H1 (cell line): ENCODE measurements around the gene KLF13. TPM values are rescaled to one million over a fixed set of nuclear protein-coding genes. Genes with fewer than 3 reads are reported as not detected.

ENCODE experiments used
- CTCF ChIA-PET: fragments of 300-600 bp; sonication (Branson Sonifier 250); formaldehyde crosslinking; loops from one replicate; lab custom pipeline; 2021; ENCODE audit not compliant: partially characterized antibody; lab: Charles Lee
- POLR2A ChIA-PET: fragments of 300-600 bp; sonication (Branson Sonifier 250); formaldehyde crosslinking; loops from one replicate; lab custom pipeline; 2021; ENCODE audit warnings: inconsistent platforms; ENCODE audit not compliant: partially characterized antibody; lab: Charles Lee
- DNase-seq, 2 experiments: peaks; one replicate each; pipeline versions ENCODE4 v3.0.0 to v3.0.0-alpha.2; 2010 to 2022; ENCODE audit warnings: low spot score in 2 of 2, low read depth in 1 of 2, mixed read lengths in 1 of 2
- FAIRE-seq: peaks from 2 replicates; lab custom pipeline; 2011; peaks lifted over from hg19 to GRCh38; lab: Jason Lieb, UNC
- H2AFZ ChIP-seq: 2 replicates; pipeline ENCODE4 v1.8.1; 2012; ENCODE audit warnings: low read length, inconsistent platforms
- H2AK5ac ChIP-seq: 2 replicates; pipeline ENCODE4 v1.6.1; 2013; ENCODE audit warnings: low read depth, low read length
- H2BK120ac ChIP-seq: replicated peaks from 2 replicates; pipeline ENCODE3; 2013; ENCODE audit warnings: low read depth, low read length, inconsistent platforms
- H2BK12ac ChIP-seq: 2 replicates; pipeline ENCODE4 v1.6.1; 2013; ENCODE audit warnings: low read depth, low read length
- H2BK15ac ChIP-seq: 2 replicates; pipeline ENCODE4 v1.6.1; 2013; ENCODE audit warnings: low read length
- H2BK20ac ChIP-seq: 2 replicates; pipeline ENCODE4 v1.6.1; 2013; ENCODE audit warnings: low read length
- H2BK5ac ChIP-seq: 2 replicates; pipeline ENCODE4 v1.6.1; 2013; ENCODE audit warnings: low read depth, low read length
- H3K14ac ChIP-seq: 2 replicates; pipeline ENCODE4 v1.6.1; 2013; ENCODE audit warnings: inconsistent platforms; ENCODE audit not compliant: insufficient read length
- H3K18ac ChIP-seq: 2 replicates; pipeline ENCODE4 v1.6.1; 2013; ENCODE audit warnings: low read length; ENCODE audit errors: extremely low read depth
- H3K23ac ChIP-seq: 2 replicates; pipeline ENCODE4 v1.6.1; 2013; ENCODE audit warnings: inconsistent platforms; ENCODE audit not compliant: insufficient read length
- H3K23me2 ChIP-seq: 2 replicates; pipeline ENCODE4 v1.6.1; 2013; ENCODE audit warnings: low read depth, low read length
- H3K27ac ChIP-seq: 2 replicates; pipeline ENCODE4 v1.6.1; 2011; ENCODE audit warnings: low read depth, low read length, inconsistent platforms
- H3K27me3 ChIP-seq, 4 experiments: replicated peaks in 1 of 4; 1 replicate in 1 of 4; 2 replicates in 3 of 4; pipeline versions ENCODE4 v1.6.1 to v1.8.1; 2011 to 2013; ENCODE audit warnings: low read length in 3 of 4, mild to moderate bottlenecking in 3 of 4, inconsistent platforms in 2 of 4, mixed read lengths in 2 of 4, moderate library complexity in 1 of 4; ENCODE audit not compliant: control insufficient read depth in 3 of 4, insufficient read depth in 3 of 4; ENCODE audit errors: extremely low read depth in 1 of 4
- H3K36me3 ChIP-seq, 4 experiments: 2 replicates each; pipeline versions ENCODE4 v1.6.1 to v1.8.1; 2011 to 2013; ENCODE audit warnings: mild to moderate bottlenecking in 4 of 4, low read length in 3 of 4, moderate library complexity in 2 of 4, control low read depth in 1 of 4, inconsistent platforms in 1 of 4; ENCODE audit not compliant: insufficient read depth in 4 of 4, control insufficient read depth in 2 of 4
- H3K4ac ChIP-seq: replicated peaks from 2 replicates; pipeline ENCODE3; 2013; ENCODE audit warnings: low read length, low read depth, mixed read lengths, inconsistent platforms; ENCODE audit not compliant: insufficient read length
- H3K4me1 ChIP-seq, 4 experiments: replicated peaks in 1 of 4; 1 replicate in 1 of 4; 2 replicates in 3 of 4; pipeline versions ENCODE4 v1.6.1 to v1.8.1; 2011 to 2013; ENCODE audit warnings: low read length in 3 of 4, inconsistent platforms in 2 of 4, mixed read lengths in 1 of 4; ENCODE audit not compliant: insufficient read depth in 4 of 4, control insufficient read depth in 3 of 4
- H3K4me2 ChIP-seq, 2 experiments: 2 replicates each; pipeline versions ENCODE4 v1.6.1 to v1.8.1; 2011 to 2013; ENCODE audit warnings: low read depth in 2 of 2, low read length in 2 of 2, control low read depth in 1 of 2, inconsistent platforms in 1 of 2, mild to moderate bottlenecking in 1 of 2; ENCODE audit not compliant: insufficient read depth in 1 of 2
- H3K4me3 ChIP-seq, 4 experiments: fragments of 200-600, 300-600 bp in 1 of 4; sonication (generic), shearing (Covaris generic), sonication (Bioruptor Twin) in 1 of 4; 2 replicates each; pipeline versions ENCODE4 v1.5.1 to v1.8.1; 2011 to 2016; ENCODE audit warnings: low read length in 4 of 4, low read depth in 3 of 4, control low read depth in 2 of 4, inconsistent platforms in 2 of 4, mild to moderate bottlenecking in 2 of 4, mixed read lengths in 1 of 4, moderate library complexity in 1 of 4; ENCODE audit not compliant: insufficient read depth in 2 of 4; ENCODE audit errors: extremely low read depth in 1 of 4
- H3K56ac ChIP-seq: replicated peaks from 2 replicates; pipeline ENCODE3; 2013; ENCODE audit warnings: low read depth, mild to moderate bottlenecking, mixed read lengths, low read length, inconsistent platforms; ENCODE audit not compliant: insufficient read length
- H3K79me1 ChIP-seq: 2 replicates; pipeline ENCODE4 v1.6.1; 2013; ENCODE audit warnings: low read depth, low read length, control low read depth
- H3K79me2 ChIP-seq, 2 experiments: 2 replicates each; pipeline versions ENCODE4 v1.6.1 to v1.8.1; 2012 to 2013; ENCODE audit warnings: low read length in 2 of 2, mild to moderate bottlenecking in 2 of 2, inconsistent platforms in 1 of 2; ENCODE audit not compliant: insufficient read depth in 2 of 2, control insufficient read depth in 1 of 2
- H3K9ac ChIP-seq, 4 experiments: replicated peaks in 1 of 4; 1 replicate in 1 of 4; 2 replicates in 3 of 4; pipeline versions ENCODE4 v1.6.1 to v1.8.1; 2011 to 2013; ENCODE audit warnings: low read depth in 3 of 4, low read length in 3 of 4, control low read depth in 2 of 4, mild to moderate bottlenecking in 2 of 4, moderate library complexity in 2 of 4, inconsistent platforms in 1 of 4; ENCODE audit errors: extremely low read depth in 1 of 4
- H3K9me3 ChIP-seq, 2 experiments: 2 replicates each; pipeline versions ENCODE4 v1.6.1 to v1.8.1; 2012 to 2013; ENCODE audit warnings: mild to moderate bottlenecking in 2 of 2, moderate library complexity in 2 of 2, control low read depth in 1 of 2, inconsistent platforms in 1 of 2, low read depth in 1 of 2, low read length in 1 of 2, mixed read lengths in 1 of 2; ENCODE audit not compliant: insufficient read depth in 2 of 2
- H4K20me1 ChIP-seq, 2 experiments: replicated peaks in 1 of 2; 2 replicates each; pipeline versions ENCODE3 to v1.8.1; 2011 to 2013; ENCODE audit warnings: inconsistent platforms in 2 of 2, low read length in 2 of 2, mild to moderate bottlenecking in 1 of 2; ENCODE audit not compliant: insufficient read depth in 2 of 2, control insufficient read depth in 1 of 2
- H4K5ac ChIP-seq: 2 replicates; pipeline ENCODE4 v1.6.1; 2013; ENCODE audit warnings: low read length, low read depth, mixed read lengths, inconsistent platforms; ENCODE audit not compliant: insufficient read length
- H4K8ac ChIP-seq: 2 replicates; pipeline ENCODE4 v1.8.0; 2013; ENCODE audit warnings: mild to moderate bottlenecking, moderate library complexity, low read length, inconsistent platforms; ENCODE audit not compliant: insufficient read depth; ENCODE audit errors: extremely low read depth
- H4K91ac ChIP-seq: replicated peaks from 2 replicates; pipeline ENCODE3; 2013; ENCODE audit warnings: low read length, mixed read lengths, inconsistent platforms; ENCODE audit not compliant: insufficient read length
- FOSL1 ChIP-seq: IDR thresholded peaks from 2 replicates; pipeline ENCODE4 v1.6.1; 2011; ENCODE audit warnings: mild to moderate bottlenecking, low read depth, low read length, moderate library complexity; ENCODE audit not compliant: insufficient read depth
- TAF7 ChIP-seq: optimal IDR thresholded peaks from 2 replicates; pipeline ENCODE3; 2011; ENCODE audit warnings: low read depth, mild to moderate bottlenecking, inconsistent platforms, low read length, moderate library complexity, borderline replicate concordance
- WGBS, 2 experiments: shearing (Covaris generic) in 1 of 2; methylation state at CpG; one replicate each; pipeline versions ENCODE4 v1.1.6 to v1.1.7; 2013 to 2015; ENCODE audit warnings: low lambda C conversion rate in 2 of 2, mixed read lengths in 2 of 2, inconsistent platforms in 1 of 2, low coverage in 1 of 2, missing lambda C conversion rate in 1 of 2; ENCODE audit not compliant: insufficient replicate concordance in 2 of 2, insufficient coverage in 1 of 2, insufficient read length in 1 of 2; ENCODE audit errors: extremely low coverage in 1 of 2, missing lambda C conversion rate in 1 of 2; 5-methylcytosine and 5-hydroxymethylcytosine counted together
- polyA plus RNA-seq, 7 experiments: library from polyadenylated mRNA; depleted of rRNA in 3 of 7; stranded (reverse) in 5 of 7; unstranded in 2 of 7; fragments of >200 nt in 5 of 7; fragments of 200-250 nt in 2 of 7; gene quantifications; 1 replicate in 5 of 7; 2 replicates in 1 of 7; 4 replicates in 1 of 7; pipeline versions ENCODE4 v1.2.1 to v1.2.3, GENCODE V29; 2011 to 2013; ENCODE audit warnings: missing spikeins in 2 of 7, mixed read lengths in 2 of 7
- total RNA-seq: library from RNA; stranded (reverse); fragmentation: NEBNext Ultra II Directional; extraction: Animal tissue kit (Norgen Biotek cat#: 25700); gene quantifications from 2 replicates; pipeline ENCODE4 v1.2.1, GENCODE V29; 2021

The KLF13 gene
- total and polyA plus RNA-seq, 2 of the 8 experiments (the other 6 are each of a cell fraction or from before 2014, with no cell fraction given) = 18.3 to 33.4 TPM

DNA sequence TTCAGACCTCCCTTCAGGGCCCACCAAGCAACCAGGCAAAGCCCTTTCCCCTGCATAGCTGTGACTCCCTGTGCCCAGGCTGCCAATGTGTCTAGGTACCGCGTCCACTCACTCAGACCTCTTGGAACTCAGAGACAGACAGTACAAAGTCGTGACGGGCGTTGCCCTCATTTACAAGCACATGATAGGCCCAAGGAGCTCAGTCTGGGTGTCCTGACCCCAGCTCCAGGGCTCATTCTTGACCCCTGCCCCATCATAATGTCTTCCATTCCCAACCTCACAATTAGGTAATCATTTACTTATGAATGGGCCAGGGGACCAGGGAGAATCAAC lies 56.0 kb downstream of the KLF13 start:
- Histone ChIP-seq H3K79me2 (no peaks in the 10 kb centered on the region), H4K20me1 (no peaks in the 10 kb centered on the region), H3K9me3 (no peaks in the 10 kb centered on the region), H2AFZ (no peak overlapping the region), H3K14ac (no peak overlapping the region), H3K23ac (no peak overlapping the region), H3K9ac (no peak overlapping the region), H2BK5ac (0 out of 2 replicates have a peak overlapping the region, but pooled peaks have one; percentile 66), H4K8ac (no peak overlapping the region), H4K91ac (no peak overlapping the region)
- TF ChIP-seq TAF7 (no peak), FOSL1 (no peak)
- TF ChIP-seq, all 59 proteins: peak for 0
- Histone ChIP-seq H3K4ac (no peak overlapping the region), H3K36me3 (peaks cover 0 to 5% (median 0%) of the 10 kb centered on the region in 4 experiments; a peak in 1 of 8 replicates), H4K5ac (no peak overlapping the region), H3K4me1 (peaks cover 0 to 4% (median 0%) of the 10 kb centered on the region in 4 experiments; a peak in 1 of 7 replicates), H2BK20ac (no peak overlapping the region), H3K23me2 (no peaks in the 10 kb centered on the region), H3K18ac (no peak overlapping the region), H3K27me3 (no peaks in the 10 kb centered on the region), H2BK12ac (no peak overlapping the region), H3K4me3 (no peak overlapping the region; a peak in 1 of 8 replicates), H2AK5ac (no peak overlapping the region), H2BK120ac (no peak overlapping the region), H3K56ac (no peak overlapping the region), H2BK15ac (no peak overlapping the region), H3K27ac (no peak overlapping the region), H3K79me1 (no peaks in the 10 kb centered on the region), H3K4me2 (no peak overlapping the region)
- ChIA-PET POLR2A (no interaction called here), CTCF (interaction anchor here (0.8 to 2.5 kb wide), 5 partner anchors 15 to 183 kb away, joined by 3 to 6 read pairs (median 3); no protein-coding TSS in a partner anchor)
- 96% methylated on average over 5 of the region's 5 CpGs; no CpG with 5 or more reads in 1 of the 2 experiments for WGBS, 2 experiments
- FAIRE-seq = no peak
- no peak for DNase-seq
